Panc1 (cell line): ENCODE measurements around the gene CREM. TPM values are rescaled to one million over a fixed set of nuclear protein-coding genes. Genes with fewer than 3 reads are reported as not detected.

ENCODE experiments used
- ATAC-seq: fragments of 200-7000 bp; cut with Tn5 transposase; 2 replicates; pipeline ENCODE4 v1.9.1; 2020; ENCODE audit warnings: mild to moderate bottlenecking, moderate library complexity
- Bru-seq: library from RNA; stranded (reverse); fragments of 400-500 nt; gene quantifications from one replicate; lab custom pipeline; 2021; lab: Mats Ljungman, UMichigan
- BruChase-seq, 2 experiments: library from RNA; stranded (reverse); fragments of 400-500 nt; gene quantifications; one replicate each; lab custom pipeline; 2021; lab: Mats Ljungman, UMichigan
- BruUV-seq: library from RNA; stranded (reverse); fragments of 400-500 nt; replicated peaks from 2 replicates; lab custom pipeline; 2021; lab: Mats Ljungman, UMichigan
- CTCF ChIA-PET: fragments of 300-600 bp; sonication (Branson Sonifier 250); formaldehyde crosslinking; loops from one replicate; lab custom pipeline; 2022; ENCODE audit warnings: antibody characterized with exemption; lab: Charles Lee
- POLR2A ChIA-PET: fragments of 300-600 bp; sonication (Branson Sonifier 250); formaldehyde crosslinking; loops from one replicate; lab custom pipeline; 2022; ENCODE audit warnings: antibody characterized with exemption; lab: Charles Lee
- DNase-seq: peaks from one replicate; pipeline ENCODE4 v3.0.0-alpha.2; 2010; ENCODE audit warnings: low read depth, low spot score
- H3K27ac ChIP-seq: 2 replicates; pipeline ENCODE4 v1.5.1; 2011; ENCODE audit warnings: mild to moderate bottlenecking, low read length, inconsistent platforms
- H3K27me3 ChIP-seq: fragments of 200-500 bp; sonication (Bioruptor generic); 2 replicates; pipeline ENCODE4 v1.6.0; 2014; ENCODE audit warnings: low read length, inconsistent platforms; ENCODE audit not compliant: control insufficient read depth, insufficient read depth
- H3K36me3 ChIP-seq: fragments of 200-500 bp; sonication (Bioruptor generic); 2 replicates; pipeline ENCODE4 v1.5.1; 2014; ENCODE audit warnings: inconsistent platforms, mild to moderate bottlenecking, low read length, moderate library complexity; ENCODE audit not compliant: control insufficient read depth, insufficient read depth
- H3K4me1 ChIP-seq: 2 replicates; pipeline ENCODE4 v1.5.1; 2011; ENCODE audit warnings: inconsistent platforms, mild to moderate bottlenecking, low read length, moderate library complexity; ENCODE audit not compliant: control insufficient read depth, insufficient read depth
- H3K4me3 ChIP-seq, 2 experiments: 2 replicates each; pipeline ENCODE4 v1.5.1; 2011 to 2012; ENCODE audit warnings: low read depth in 2 of 2, low read length in 2 of 2, mild to moderate bottlenecking in 2 of 2, inconsistent platforms in 1 of 2, moderate library complexity in 1 of 2
- H3K9me3 ChIP-seq: fragments of 200-500 bp; sonication (Bioruptor generic); 2 replicates; pipeline ENCODE4 v1.5.1; 2014; ENCODE audit warnings: low read depth, mild to moderate bottlenecking, inconsistent platforms, low read length, moderate library complexity; ENCODE audit not compliant: control insufficient read depth, insufficient read depth
- CTCF ChIP-seq: fragments of 450-650 bp; IDR thresholded peaks from 2 replicates; pipeline ENCODE4 v1.5.1; 2017; ENCODE audit warnings: mild to moderate bottlenecking
- POLR2AphosphoS5 ChIP-seq: IDR thresholded peaks from 2 replicates; pipeline ENCODE4 v1.6.1; 2012; ENCODE audit warnings: mild to moderate bottlenecking, low read depth, low read length, moderate library complexity
- REST ChIP-seq, 2 experiments: IDR thresholded peaks; 2 replicates each; pipeline ENCODE4 v1.6.1; 2011 to 2012; ENCODE audit warnings: low read depth in 2 of 2, control low read depth in 1 of 2, low read length in 1 of 2, mild to moderate bottlenecking in 1 of 2, moderate library complexity in 1 of 2; ENCODE audit not compliant: insufficient read depth in 1 of 2
- SIN3A ChIP-seq: IDR thresholded peaks from 2 replicates; pipeline ENCODE4 v1.6.1; 2012; ENCODE audit warnings: low read depth, mild to moderate bottlenecking, low read length, moderate library complexity, borderline replicate concordance; ENCODE audit not compliant: insufficient read depth
- TCF7L2 ChIP-seq: IDR thresholded peaks from 2 replicates; pipeline ENCODE4 v1.6.1; 2011; ENCODE audit warnings: mild to moderate bottlenecking, low read depth, low read length, inconsistent platforms
- in situ Hi-C: cut with HindIII; loops from 2 replicates; pipeline ENCODE4 v1.10.0; 2016; ENCODE audit warnings: low sequenced_read_pairs, low pct_unique_long_range_greater_than_20kb
- intact Hi-C: fragments of 100-400 bp; cut with micrococcal nuclease; formaldehyde crosslinking; loops from one replicate; pipeline ENCODE4 v1.10.0; 2022; ENCODE audit not compliant: unreplicated experiment
- long read RNA-seq: library from polyadenylated mRNA; unstranded; transcript quantifications from one replicate; pipeline ENCODE4 v2.0.0, GENCODE V29; 2021; ENCODE audit not compliant: unreplicated experiment
- polyA plus RNA-seq: library from polyadenylated mRNA; unstranded; fragments of >200 nt; gene quantifications from one replicate; pipeline ENCODE4 v1.2.1, GENCODE V29; 2012; ENCODE audit warnings: missing spikeins; ENCODE audit not compliant: insufficient read length
- total RNA-seq: library from RNA; stranded (reverse); gene quantifications from one replicate; pipeline ENCODE4 v1.2.1, GENCODE V29; 2021; ENCODE audit not compliant: unreplicated experiment

Gene CREM
- 13.7 TPM for total RNA-seq
- 13.2 TPM for polyA plus RNA-seq
- percentile 54 among the genes with signal in this experiment for Bru-seq, nascent RNA
- BruChase-seq, experiment 1, labeled RNA remaining after a 2-hour chase: percentile 55 among the genes with signal in this experiment
- BruChase-seq, experiment 2, labeled RNA remaining after a 6-hour chase: percentile 53 among the genes with signal in this experiment
- long read RNA-seq, partial matches to known transcripts: 1 of 8 reads
- long read RNA-seq, other reads (novel, unspliced or antisense): 5 of 8 reads

GRCh38 chr10:35126530-35127288 lies at the start of gene CREM:
Gene CREM, plus strand, starts transcription at chr10:35126846. Its CDS starts 10,990 bp downstream, at chr10:35137836.
- BruUV-seq: no TSS peak
- DNase-seq: peak; percentile 67
- CTCF ChIA-PET: interaction anchor here (0.6 to 2.5 kb wide), 4 partner anchors 8 to 69 kb away, joined by 3 to 9 read pairs (median 4); no protein-coding TSS in a partner anchor
- H3K4me1 ChIP-seq: peaks cover 3% of the 10 kb centered on the region; the same call in 1 of the 2 replicates
- H3K36me3 ChIP-seq: peaks cover 3% of the 10 kb centered on the region; the same call in 1 of the 2 replicates
- ATAC-seq: peak; percentile 95
- in situ Hi-C loops (no loop called here), intact Hi-C loops (loop anchor here (2.0 kb wide), 1 partner anchor 70 kb away; no protein-coding TSS in a partner anchor)
- H3K9me3 ChIP-seq: no peaks in the 10 kb centered on the region
- H3K27me3 ChIP-seq: no peaks in the 10 kb centered on the region
- POLR2A ChIA-PET: interaction anchor here (0.5 to 1.4 kb wide), 2 partner anchors 69 to 312 kb away, joined by 3 to 5 read pairs; no protein-coding TSS in a partner anchor
- TF ChIP-seq SIN3A (no peak), POLR2AphosphoS5 (peak; percentile 67; the same call in 1 of the 2 replicates), CTCF (peak; percentile 86)
- peak within 1 kb of the TSS; percentile 89 to 91 for H3K4me3 ChIP-seq
- peak within 1 kb of the TSS; percentile 91 for H3K27ac ChIP-seq

- DNase-seq (no peak), ATAC-seq (no peak)
- ChIA-PET CTCF (no interaction called here), POLR2A (no interaction called here)
- H3K4me3 ChIP-seq: no peak overlapping the region
- BruUV-seq: no TSS peak
- no peaks in the 10 kb centered on the region for H3K36me3 ChIP-seq
- H3K27me3 ChIP-seq: no peaks in the 10 kb centered on the region
- no peak for TF ChIP-seq TCF7L2
- TF ChIP-seq SIN3A: no peak
- TF ChIP-seq REST (IDR thresholded peaks at IDR 0.05; ENCODE audit: insufficient read depth in 1 of 2, low read depth in 2 of 2, low read length in 1 of 2): no peak
- no peak for TF ChIP-seq CTCF
- TF ChIP-seq POLR2AphosphoS5: no peak
- intact Hi-C loops: no loop called here
- H3K9me3 ChIP-seq: peaks cover 5% of the 10 kb centered on the region; the same call in 1 of the 2 replicates
- no peaks in the 10 kb centered on the region for H3K4me1 ChIP-seq
- no peak overlapping the region for H3K27ac ChIP-seq
- in situ Hi-C loops: no loop called here
These were observed 47.4 kb upstream of the CREM start for GRCh38 chr10:35079265-35079664.
